Left colon (tissue), 2 donors: ENCODE results near the gene DIDO1. TPM values are rescaled to one million over a fixed set of nuclear protein-coding genes. Genes with fewer than 3 reads are reported as not detected.

Experiments
- ATAC-seq: fragments of 200-7000 bp; cut with Tn5 transposase; one replicate; pipeline ENCODE4 v1.9.1; 2020; ENCODE audit warnings: mild to moderate bottlenecking, moderate library complexity
- DNase-seq, 2 donors: peaks; one replicate each; pipeline ENCODE4 v3.0.0-alpha.2; 2020
- intact Hi-C, 2 donors: fragments of 100-400 bp; cut with DNase I in 1 of 2; cut with micrococcal nuclease in 1 of 2; formaldehyde crosslinking; loops; one replicate each; pipeline versions ENCODE4 v1.11.2 to v1.14.0; 2022; cut with DNase I, micrococcal nuclease
- total RNA-seq, 2 donors: library from RNA; stranded (reverse); fragmentation: NEBNext Ultra II Directional; extraction: Animal tissue kit (Norgen Biotek cat#: 25700); gene quantifications; one replicate each; pipeline ENCODE4 v1.2.1, GENCODE V29; 2021
- donor health status: DM: no; HTN: no; CAD: no.
- donor health status: DM: yes; HTN: yes; CAD: no.

DIDO1 gene
- total RNA-seq, 2 donors from 2014 or later = 50.5 to 55.3 TPM

GRCh38 chr20:62902926-62903615, 23.2 kb downstream of the DIDO1 start:
- ATAC-seq = no peak
- intact Hi-C loops = no loop called here
- DNase-seq = no peak

GRCh38 chr20:62901891-62902290, 24.4 kb downstream of the DIDO1 start:
- no peak for ATAC-seq
- DNase-seq = no peak
- intact Hi-C loops = loop anchor here in 1 of 2 donors (2.0 kb wide), 1 partner anchor 29 kb away; no protein-coding TSS in a partner anchor

GRCh38 chr20:62900692-62901584, 25.4 kb downstream of the DIDO1 start:
- intact Hi-C loops = loop anchor here in 1 of 2 donors (2.0 kb wide), 1 partner anchor 28 kb away; no protein-coding TSS in a partner anchor

DNA sequence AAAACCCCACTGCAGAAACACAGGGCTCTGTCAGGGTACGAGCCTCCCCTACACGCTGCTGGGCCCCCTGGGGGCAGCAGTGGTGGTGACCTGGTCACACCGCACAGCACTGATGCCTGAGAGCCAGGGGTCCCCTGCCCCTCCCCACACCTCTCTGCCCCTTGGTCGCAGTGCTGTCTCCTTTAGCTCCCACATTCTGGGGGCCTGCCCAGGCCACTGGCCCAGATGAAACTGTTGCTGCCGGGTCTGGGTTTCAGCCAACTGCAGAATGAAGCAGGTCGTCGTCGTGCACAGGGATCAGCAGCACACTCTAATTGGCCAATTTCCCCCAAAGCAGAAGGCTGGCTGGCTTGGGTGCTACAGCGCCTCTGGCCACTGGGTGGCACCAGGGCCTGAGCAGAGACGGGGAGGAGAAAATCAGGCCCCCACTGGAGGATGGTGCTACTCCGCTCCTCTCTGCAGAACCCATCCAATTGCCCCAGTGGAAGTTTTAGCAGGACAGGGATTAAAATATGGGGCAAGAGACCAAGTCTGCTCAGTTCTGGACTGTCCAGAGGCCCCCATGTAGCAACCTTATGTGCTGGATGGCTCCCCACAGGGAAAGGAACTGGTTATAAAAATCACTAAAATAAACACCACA, 26.1 kb downstream of the DIDO1 start:
- peak; percentile 75 to 80 for DNase-seq
- intact Hi-C loops = loop anchor here in 1 of 2 donors (2.0 kb wide), 1 partner anchor 27 kb away; no protein-coding TSS in a partner anchor

More at GRCh38 chr20:62900692-62901584, 25.4 kb downstream of the DIDO1 start:
- ATAC-seq (peak; percentile 74), DNase-seq (peak; percentile 55 to 59)

GRCh38 chr20:62899633-62900051, 26.7 kb downstream of the DIDO1 start:
- ATAC-seq (peak; percentile 50), DNase-seq (peak in 1 of 2 donors; percentile 50)
- intact Hi-C loops = loop anchor here (2.0 to 10.0 kb wide), 2 partner anchors 27 to 105 kb away; partner anchors contain the start of gene BHLHE23 (in 1 of the 2)

More for the DNA sequence above, 26.1 kb downstream of the DIDO1 start:
- peak; percentile 80 for ATAC-seq

DNA sequence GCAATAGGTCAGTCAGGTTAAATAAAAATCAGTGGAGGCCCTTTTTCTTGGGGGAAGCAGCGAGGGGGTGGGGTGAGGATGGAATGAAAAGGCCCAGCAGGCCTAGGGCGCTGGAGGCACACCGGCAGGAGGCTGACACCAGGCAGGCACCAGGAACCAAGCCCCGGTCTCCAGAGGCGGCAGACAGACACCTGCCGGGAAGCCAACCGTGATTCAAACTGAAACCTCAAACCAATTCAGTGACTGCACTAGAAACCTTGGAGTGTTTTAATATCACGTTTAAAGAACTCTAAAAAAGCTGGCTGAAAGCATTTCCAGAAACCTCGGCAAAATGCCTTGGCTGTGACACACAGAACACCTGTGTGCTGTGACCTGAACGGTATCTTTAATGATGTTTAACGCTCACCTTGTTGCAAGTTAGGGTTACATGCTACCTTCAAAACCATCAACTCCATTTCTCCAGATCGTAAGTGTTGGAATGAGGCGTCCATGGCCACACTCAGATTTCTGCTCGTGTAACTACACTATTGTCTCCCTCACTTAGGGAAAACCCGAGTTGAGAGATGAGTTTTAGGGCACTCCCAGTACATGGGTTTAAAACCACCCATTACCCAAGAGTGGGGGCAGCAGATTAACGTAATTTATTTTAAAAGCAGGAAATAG, 27.2 kb downstream of the DIDO1 start:
- intact Hi-C loops = loop anchor here in 1 of 2 donors (10.0 kb wide), 1 partner anchor 106 kb away; the partner anchor contains the start of gene BHLHE23
- ATAC-seq = peak; percentile 3
- DNase-seq = no peak

DNA sequence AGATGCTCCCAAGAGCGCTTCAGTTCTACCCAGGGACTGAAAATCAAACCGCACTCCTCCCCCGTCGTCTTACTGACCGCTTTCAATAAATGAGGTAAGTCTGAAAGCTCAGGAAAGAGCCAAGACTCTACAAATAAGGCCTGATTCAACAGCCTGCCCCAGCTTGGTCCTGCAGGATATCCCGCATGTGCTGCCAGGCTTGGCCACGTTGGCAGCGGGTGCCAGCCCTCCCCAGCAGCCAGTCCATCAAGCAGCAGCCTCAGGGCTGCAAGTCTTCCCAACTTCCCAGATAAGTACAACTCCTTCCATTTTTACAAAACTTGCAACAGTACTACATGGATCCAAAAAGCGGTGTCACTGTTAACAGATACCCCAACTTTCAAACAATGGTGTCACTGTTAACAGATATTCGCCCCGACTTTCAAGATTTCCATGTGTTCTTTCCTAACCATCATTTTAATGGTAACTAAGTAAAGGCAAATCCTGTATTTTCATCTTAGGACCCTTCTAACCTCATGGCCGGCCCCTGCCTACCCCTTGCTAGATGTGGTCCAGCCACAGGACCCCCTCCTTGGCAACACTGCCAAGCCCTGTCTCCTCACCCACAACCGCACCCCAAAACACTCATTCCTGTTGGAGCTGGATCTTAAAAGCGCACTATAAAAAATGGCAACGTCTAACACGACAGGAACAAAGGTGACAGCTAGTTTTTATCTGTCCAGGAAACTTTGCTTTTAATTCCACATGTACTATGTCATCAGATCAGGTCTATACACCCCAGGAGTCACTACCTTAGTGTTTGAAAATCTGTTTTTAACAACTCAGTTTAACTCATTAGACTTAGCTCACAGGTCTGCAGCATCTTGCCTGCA, 28.0 kb downstream of the DIDO1 start:
- ATAC-seq (peak; percentile 27), DNase-seq (peak in 1 of 2 donors; percentile 54)
- intact Hi-C loops = loop anchor here in 1 of 2 donors (10.0 kb wide), 1 partner anchor 106 kb away; the partner anchor contains the start of gene BHLHE23

GRCh38 chr20:62897666-62898065, 28.6 kb downstream of the DIDO1 start:
- intact Hi-C loops = loop anchor here in 1 of 2 donors (10.0 kb wide), 1 partner anchor 107 kb away; the partner anchor contains the start of gene BHLHE23
- no peak for ATAC-seq
- DNase-seq = no peak

DNA sequence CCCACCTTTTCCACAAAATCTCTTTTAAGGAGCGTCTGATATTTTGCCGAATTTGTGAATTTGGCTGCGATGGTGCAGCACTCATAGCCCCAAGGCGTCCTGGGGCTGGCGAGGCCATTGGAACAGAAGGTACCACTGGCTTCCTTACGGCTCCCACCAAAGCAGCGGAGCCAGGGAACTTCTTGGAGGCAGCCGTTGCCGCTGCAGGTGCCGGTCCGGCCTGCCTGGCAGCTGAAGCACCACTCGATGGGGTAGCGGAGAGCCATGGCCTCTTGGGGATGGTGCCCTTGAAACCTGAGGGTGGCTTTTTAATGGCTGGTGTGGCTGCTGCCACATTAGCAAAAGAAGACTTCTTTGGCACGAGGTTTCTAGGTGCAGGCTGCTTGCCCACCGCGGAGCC, 29.8 kb downstream of the DIDO1 start:
- ATAC-seq = no peak
- DNase-seq = no peak
- intact Hi-C loops = loop anchor here in 1 of 2 donors (10.0 kb wide), 1 partner anchor 108 kb away; the partner anchor contains the start of gene BHLHE23

DNA sequence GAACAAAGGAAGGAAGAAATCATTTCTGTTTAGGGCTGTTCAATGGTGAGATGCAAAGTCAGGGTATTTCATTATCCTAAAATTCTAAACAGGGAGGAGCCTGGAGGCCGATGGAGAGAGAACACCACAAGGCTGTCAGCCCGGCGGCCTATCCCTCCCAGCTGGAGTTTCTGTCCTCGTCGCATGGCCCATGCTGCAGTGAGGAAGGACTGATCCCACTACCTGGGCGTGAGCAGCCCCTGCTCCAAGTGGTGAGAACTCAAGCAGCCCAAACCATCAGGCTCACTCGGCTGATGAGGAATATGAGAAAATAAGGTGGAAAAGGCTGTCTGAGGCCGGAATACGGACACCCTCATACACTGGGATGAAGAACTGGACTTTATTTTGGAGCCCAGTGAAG, 30.8 kb downstream of the DIDO1 start:
- no peak for ATAC-seq
- no peak for DNase-seq
- intact Hi-C loops = loop anchor here in 1 of 2 donors (10.0 kb wide), 1 partner anchor 109 kb away; the partner anchor contains the start of gene BHLHE23

DNA sequence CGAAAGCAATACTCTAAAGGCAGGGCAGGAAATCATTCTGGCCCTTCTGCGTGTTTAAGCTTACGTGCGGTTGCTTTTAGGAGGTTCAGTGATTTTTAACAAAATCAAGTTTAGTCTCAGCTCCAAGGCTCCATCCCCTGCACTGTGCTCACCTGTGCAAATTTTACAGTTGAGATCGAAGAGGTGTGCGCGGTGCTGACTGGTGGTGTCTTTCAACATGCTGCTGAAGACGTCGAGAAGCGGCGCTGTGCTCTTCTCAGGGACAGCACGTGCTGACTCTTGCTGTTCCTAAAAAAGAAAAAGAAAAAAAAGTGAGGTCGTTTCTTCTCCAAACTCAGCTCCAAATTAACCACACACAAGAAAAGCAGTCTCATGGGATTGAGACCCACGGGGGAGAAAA, 32.0 kb downstream of the DIDO1 start:
- intact Hi-C loops = loop anchor here in 1 of 2 donors (10.0 kb wide), 1 partner anchor 111 kb away; the partner anchor contains the start of gene BHLHE23
- DNase-seq = no peak
- no peak for ATAC-seq

- ATAC-seq (no peak), DNase-seq (no peak)
- intact Hi-C loops = loop anchor here in 1 of 2 donors (10.0 kb wide), 1 partner anchor 111 kb away; the partner anchor contains the start of gene BHLHE23
These were observed 32.6 kb downstream of the DIDO1 start for GRCh38 chr20:62893700-62894099.

DNA sequence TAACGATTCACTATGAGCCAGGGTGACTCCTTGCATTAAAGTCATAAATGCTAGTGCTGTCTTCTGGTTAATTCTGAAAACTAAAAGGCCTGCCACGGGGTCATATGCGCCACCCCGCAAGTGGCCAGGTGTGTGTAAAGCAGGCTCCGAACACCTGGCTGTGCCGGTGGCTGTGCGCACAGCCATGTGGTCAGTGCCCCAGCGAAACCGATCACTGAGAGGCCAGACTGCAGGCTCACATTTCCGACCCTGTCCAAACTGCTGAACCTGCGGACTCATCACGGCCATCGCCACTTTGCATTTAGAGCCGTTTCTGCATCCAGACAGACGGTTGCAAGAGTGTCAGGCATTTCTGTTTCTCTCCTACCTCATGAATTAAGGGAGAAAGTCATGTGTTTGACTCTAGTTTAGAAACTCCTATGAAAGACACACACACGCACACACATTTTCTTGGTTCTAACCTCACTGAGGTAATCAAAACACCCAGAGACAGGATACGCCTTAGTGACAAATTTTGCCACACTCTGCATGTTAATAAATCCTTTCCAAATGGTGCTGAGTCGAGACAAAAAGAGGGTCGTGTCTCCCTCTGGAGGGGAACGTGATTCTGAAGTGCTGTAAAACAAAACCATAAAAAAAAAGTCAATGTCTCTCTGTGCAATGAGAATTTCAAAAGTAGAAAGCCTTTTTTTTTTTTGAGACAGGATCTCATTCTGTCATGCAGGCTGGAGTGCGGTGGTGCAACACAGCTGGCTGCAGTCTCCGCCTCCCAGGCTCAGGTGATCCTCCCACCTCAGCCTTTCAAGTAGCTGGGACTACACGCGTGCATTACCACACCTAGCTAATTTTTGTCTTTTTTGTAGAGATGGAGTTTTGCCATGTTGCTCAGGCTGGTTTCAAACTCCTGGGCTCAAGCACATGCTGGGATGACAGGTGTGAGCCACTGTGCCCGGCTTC, 33.7 kb downstream of the DIDO1 start:
- no peak for DNase-seq
- intact Hi-C loops = loop anchor here in 1 of 2 donors (10.0 kb wide), 1 partner anchor 112 kb away; the partner anchor contains the start of gene BHLHE23
- ATAC-seq = no peak

DNA sequence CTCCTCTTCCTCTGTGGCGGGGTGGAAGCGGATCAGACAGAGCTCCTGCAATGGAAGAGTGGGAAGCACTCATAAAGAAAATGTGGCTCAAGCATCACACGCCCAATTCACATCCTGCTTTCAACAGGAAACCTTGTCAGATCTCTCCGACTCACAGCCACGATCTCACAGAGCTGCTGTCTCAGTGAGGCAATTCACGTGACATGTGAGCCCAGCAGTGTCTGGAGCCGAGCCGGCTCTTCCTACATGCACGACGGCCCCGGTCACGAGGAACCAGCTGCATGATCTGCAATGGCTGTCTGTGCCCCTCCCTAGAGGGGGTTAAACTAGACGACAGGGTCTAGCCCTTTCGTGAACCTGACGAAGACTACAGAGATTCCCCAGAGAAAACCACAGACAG, 35.2 kb downstream of the DIDO1 start:
- ATAC-seq (no peak), DNase-seq (no peak)
- intact Hi-C loops = loop anchor here in 1 of 2 donors (10.0 kb wide), 1 partner anchor 114 kb away; the partner anchor contains the start of gene BHLHE23

DNA sequence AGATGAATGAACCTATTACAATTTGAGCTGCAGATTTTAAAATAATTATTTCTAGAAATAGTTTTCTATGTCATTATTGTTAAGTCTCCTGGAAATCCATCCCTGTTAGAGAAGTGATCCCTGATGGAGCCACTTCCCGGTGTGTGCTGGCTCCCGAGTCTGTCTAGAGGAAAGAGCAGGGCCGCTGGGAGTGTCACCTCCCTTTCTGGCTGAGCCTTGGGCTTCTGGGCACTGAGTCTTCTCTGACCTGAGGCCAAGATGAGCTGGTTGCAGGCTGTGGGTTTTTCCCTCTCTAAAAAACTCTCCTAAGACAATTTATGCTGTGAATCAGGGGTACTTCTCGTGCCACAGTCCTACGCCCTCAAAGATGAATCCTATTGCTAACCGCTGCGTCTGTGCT, 35.9 kb downstream of the DIDO1 start:
- intact Hi-C loops = loop anchor here in 1 of 2 donors (10.0 kb wide), 1 partner anchor 114 kb away; the partner anchor contains the start of gene BHLHE23
- no peak for ATAC-seq
- DNase-seq = no peak
